PFSK-1 (cell line): ENCODE data around the gene KRTCAP3.

ENCODE experiments used
- FOXP2 ChIP-seq: optimal IDR thresholded peaks from 2 replicates; pipeline ENCODE3; 2011; ENCODE audit warnings: borderline replicate concordance, control low read depth, inconsistent platforms; ENCODE audit not compliant: insufficient read depth; ENCODE audit errors: extremely low read length, extremely low read depth
- POLR2AphosphoS5 ChIP-seq: IDR thresholded peaks from 2 replicates; pipeline ENCODE4 v1.6.1; 2012; ENCODE audit warnings: low read depth, mild to moderate bottlenecking, control low read depth, low read length, moderate library complexity
- SIN3A ChIP-seq: IDR thresholded peaks from 2 replicates; pipeline ENCODE4 v1.6.1; 2012; ENCODE audit warnings: mild to moderate bottlenecking, low read length, moderate library complexity, borderline replicate concordance; ENCODE audit not compliant: insufficient read depth
- TAF1 ChIP-seq: IDR thresholded peaks from 2 replicates; pipeline ENCODE4 v1.6.1; 2012; ENCODE audit warnings: low read length, control low read depth, borderline replicate concordance; ENCODE audit not compliant: insufficient read depth
- TF ChIP-seq, protein P1 (sequence below), 2 experiments: IDR thresholded peaks; 2 replicates each; pipeline versions ENCODE4 v1.6.1 to v1.8.0; 2011 to 2012; ENCODE audit warnings: low read depth in 2 of 2, low read length in 2 of 2, control low read depth in 1 of 2, inconsistent platforms in 1 of 2, mild to moderate bottlenecking in 1 of 2, moderate library complexity in 1 of 2; ENCODE audit not compliant: insufficient read depth in 1 of 2

Gene KRTCAP3

DNA sequence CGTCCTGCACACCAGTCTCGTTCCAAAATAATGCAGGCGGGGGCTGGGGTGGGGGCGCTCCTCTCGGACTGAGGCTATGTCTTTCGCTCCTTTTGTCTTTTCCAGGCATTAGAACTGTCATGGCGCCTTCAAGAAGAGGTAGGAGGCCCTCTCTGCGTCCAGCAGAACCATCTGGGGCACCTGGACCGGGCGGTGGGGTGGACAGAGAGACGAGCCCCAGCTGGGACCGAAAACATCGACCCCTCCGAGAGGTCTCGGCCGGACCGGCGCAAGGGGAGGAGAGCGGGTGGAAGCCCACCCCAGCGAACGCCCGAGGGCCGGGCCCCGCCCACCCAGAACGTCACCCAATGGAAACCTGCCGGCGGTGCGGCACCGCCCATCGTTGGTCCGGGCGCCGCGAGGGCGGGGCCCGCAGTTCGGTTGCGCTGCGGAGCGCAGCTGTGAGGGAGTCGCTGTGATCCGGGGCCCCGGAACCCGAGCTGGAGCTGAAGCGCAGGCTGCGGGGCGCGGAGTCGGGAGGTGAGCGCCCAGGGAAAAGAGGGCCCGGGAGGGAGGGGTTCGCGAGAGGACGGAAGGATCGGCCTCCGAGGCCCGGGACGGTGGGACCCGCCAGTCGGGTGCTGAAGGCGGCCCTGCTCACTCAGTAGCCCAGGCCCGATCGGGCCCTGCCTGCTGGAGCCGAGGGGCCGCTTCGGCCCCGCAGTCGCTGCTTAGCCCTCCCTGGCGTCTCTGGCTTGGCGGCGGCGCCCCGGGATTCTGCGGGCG lies 13.8 kb upstream of the KRTCAP3 start, which contains the start of gene NRBP1:
TSS of gene NRBP1 (plus strand) at position 419 of the 765 bp plus-strand sequence. CDS start 4,643 bp downstream, outside the sequence.
- TF ChIP-seq POLR2AphosphoS5 (peak; percentile 86), SIN3A (0 out of 2 replicates have a peak, but pooled peaks have one; percentile 36), TAF1 (peak; percentile 56; the same call in 1 of the 2 replicates), FOXP2 (no peak)
- TF ChIP-seq, protein P1, sequence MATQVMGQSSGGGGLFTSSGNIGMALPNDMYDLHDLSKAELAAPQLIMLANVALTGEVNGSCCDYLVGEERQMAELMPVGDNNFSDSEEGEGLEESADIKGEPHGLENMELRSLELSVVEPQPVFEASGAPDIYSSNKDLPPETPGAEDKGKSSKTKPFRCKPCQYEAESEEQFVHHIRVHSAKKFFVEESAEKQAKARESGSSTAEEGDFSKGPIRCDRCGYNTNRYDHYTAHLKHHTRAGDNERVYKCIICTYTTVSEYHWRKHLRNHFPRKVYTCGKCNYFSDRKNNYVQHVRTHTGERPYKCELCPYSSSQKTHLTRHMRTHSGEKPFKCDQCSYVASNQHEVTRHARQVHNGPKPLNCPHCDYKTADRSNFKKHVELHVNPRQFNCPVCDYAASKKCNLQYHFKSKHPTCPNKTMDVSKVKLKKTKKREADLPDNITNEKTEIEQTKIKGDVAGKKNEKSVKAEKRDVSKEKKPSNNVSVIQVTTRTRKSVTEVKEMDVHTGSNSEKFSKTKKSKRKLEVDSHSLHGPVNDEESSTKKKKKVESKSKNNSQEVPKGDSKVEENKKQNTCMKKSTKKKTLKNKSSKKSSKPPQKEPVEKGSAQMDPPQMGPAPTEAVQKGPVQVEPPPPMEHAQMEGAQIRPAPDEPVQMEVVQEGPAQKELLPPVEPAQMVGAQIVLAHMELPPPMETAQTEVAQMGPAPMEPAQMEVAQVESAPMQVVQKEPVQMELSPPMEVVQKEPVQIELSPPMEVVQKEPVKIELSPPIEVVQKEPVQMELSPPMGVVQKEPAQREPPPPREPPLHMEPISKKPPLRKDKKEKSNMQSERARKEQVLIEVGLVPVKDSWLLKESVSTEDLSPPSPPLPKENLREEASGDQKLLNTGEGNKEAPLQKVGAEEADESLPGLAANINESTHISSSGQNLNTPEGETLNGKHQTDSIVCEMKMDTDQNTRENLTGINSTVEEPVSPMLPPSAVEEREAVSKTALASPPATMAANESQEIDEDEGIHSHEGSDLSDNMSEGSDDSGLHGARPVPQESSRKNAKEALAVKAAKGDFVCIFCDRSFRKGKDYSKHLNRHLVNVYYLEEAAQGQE (IDR thresholded peaks at IDR 0.05; ENCODE audit: insufficient read depth in 1 of 2, low read depth in 2 of 2, low read length in 2 of 2): 0 out of 4 replicates have a peak, but pooled peaks of 1 of the 2 experiments have one; percentile 8

DNA sequence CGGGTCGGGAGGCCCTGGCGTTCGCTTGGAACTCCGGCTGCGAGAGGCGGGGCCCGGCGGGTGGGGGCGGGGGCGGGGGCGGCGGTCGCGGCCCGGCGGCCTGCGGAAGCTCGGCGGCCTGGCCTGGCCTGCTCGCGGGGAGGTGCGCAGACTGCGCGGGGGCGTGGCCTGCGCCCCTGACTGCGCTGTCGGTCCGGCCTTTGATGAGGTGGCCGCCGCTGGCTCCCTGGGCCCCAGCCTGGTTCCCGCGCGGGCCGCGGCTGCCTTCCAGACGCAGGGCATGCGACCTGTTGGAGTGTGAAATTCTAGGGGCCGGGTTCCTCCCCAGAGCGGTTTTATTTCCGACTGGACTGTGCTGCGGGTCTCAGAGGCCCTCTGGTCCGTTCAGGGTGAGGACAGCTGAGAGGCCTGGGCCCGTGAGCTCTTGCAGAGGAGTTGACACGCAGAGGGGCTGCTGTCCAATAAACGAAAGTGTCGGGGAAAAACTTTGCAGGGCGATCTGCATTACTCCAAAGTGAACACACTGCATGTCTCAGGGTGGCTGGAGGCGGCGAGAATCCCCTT lies 13.1 kb upstream of the KRTCAP3 start:
- TF ChIP-seq, protein P1 (IDR thresholded peaks at IDR 0.05; ENCODE audit: insufficient read depth in 1 of 2, low read depth in 2 of 2, low read length in 2 of 2): peak in 1 of 2 experiments; percentile 50; a peak in 1 of 4 replicates
- TF ChIP-seq FOXP2 (peak; percentile 57), TAF1 (no peak)

DNA sequence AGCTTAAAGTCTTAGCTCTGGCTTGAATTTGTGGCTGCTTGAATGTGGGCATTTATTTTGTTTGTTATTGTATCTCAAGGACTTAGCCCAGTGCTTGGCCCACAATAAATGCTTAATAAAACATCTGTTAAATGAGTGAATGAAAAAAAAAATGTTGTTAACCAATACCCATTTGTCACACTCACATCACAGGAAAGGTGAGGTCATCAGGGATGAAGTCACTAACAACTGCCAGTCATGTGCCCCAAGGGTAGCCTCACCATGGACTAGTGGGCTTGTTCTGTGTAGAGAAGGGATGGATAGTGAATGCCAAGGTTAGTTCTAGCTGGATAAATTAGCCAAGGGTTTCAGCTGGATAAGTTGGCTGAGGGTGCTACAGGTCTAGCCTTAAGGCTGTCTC lies 10.8 kb upstream of the KRTCAP3 start:
- TF ChIP-seq, protein P1 (IDR thresholded peaks at IDR 0.05; ENCODE audit: insufficient read depth in 1 of 2, low read depth in 2 of 2, low read length in 2 of 2): no peak
- TF ChIP-seq TAF1 (no peak), FOXP2 (no peak), SIN3A (no peak), POLR2AphosphoS5 (no peak)

- no peak for TF ChIP-seq POLR2AphosphoS5
- no peak for TF ChIP-seq SIN3A
- TF ChIP-seq TAF1: no peak
- TF ChIP-seq, protein P1 (IDR thresholded peaks at IDR 0.05; ENCODE audit: insufficient read depth in 1 of 2, low read depth in 2 of 2, low read length in 2 of 2): no peak
- no peak for TF ChIP-seq FOXP2
Measured at GRCh38 chr2:27435628-27436027, 6.6 kb upstream of the KRTCAP3 start.
